HL-60 (cell line): Measurements from ENCODE around the gene FBXL14.

Experiments used
- POLR2AphosphoS5 ChIP-seq: IDR thresholded peaks from 2 replicates; pipeline ENCODE4 v1.6.1; 2012; ENCODE audit warnings: low read depth
- TF ChIP-seq, protein P1 (sequence below): IDR thresholded peaks from one replicate; pipeline ENCODE4 v1.5.1; 2011; ENCODE audit warnings: low read length, control low read depth, inconsistent platforms; ENCODE audit not compliant: insufficient read depth

DNA sequence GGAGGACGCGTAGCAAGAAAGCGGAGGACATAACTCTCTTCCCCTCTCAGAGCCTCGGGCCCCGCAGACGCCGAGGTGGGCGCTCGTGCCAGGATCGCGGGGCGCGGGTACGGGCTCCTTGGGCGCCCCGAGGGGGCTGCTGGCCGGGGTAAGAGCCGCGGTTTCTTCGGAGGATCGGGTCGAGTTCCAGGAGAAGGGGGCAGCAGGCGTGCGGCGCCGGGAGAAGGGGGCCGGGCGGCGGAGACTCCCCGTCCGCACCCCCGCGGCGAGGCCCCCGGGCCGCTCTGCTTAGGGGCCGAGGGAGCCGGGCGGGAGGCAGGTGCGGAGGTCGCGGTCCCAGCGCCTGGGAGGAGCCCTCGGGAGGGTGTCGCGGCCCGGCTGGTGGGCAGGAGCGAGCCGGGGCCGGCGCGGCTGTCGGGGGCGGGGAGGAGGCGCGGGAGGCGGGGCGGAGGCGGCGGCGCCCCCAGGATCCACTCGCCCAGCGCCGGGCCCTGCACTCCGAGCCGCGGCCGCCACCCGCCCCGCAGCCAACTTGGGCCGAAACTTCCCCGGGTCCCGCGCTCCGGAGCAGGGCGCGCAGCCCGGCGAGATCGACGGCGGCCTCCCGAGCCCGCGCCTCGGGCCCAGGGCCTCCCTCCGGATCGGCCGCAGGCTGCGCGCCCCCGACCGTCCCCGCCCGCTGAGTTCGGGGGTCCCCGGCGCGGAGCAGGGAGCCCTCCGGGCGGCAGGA is 64.4 kb downstream of the FBXL14 start:
- TF ChIP-seq, protein P1, sequence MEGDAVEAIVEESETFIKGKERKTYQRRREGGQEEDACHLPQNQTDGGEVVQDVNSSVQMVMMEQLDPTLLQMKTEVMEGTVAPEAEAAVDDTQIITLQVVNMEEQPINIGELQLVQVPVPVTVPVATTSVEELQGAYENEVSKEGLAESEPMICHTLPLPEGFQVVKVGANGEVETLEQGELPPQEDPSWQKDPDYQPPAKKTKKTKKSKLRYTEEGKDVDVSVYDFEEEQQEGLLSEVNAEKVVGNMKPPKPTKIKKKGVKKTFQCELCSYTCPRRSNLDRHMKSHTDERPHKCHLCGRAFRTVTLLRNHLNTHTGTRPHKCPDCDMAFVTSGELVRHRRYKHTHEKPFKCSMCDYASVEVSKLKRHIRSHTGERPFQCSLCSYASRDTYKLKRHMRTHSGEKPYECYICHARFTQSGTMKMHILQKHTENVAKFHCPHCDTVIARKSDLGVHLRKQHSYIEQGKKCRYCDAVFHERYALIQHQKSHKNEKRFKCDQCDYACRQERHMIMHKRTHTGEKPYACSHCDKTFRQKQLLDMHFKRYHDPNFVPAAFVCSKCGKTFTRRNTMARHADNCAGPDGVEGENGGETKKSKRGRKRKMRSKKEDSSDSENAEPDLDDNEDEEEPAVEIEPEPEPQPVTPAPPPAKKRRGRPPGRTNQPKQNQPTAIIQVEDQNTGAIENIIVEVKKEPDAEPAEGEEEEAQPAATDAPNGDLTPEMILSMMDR: no peak
- TF ChIP-seq POLR2AphosphoS5: no peak
